ENCODE results near the gene EVA1C. TPM values are rescaled to one million over a fixed set of nuclear protein-coding genes. Genes with fewer than 3 reads are reported as not detected.
"Not testable (repeated sequence)": the region's sequence is repeated elsewhere in the genome, so short reads cannot be mapped to it uniquely, and the experiment has no call there.

Gene EVA1C
- polyA plus RNA-seq, 1 donor from 2014 or later: 2.1 TPM

DNA sequence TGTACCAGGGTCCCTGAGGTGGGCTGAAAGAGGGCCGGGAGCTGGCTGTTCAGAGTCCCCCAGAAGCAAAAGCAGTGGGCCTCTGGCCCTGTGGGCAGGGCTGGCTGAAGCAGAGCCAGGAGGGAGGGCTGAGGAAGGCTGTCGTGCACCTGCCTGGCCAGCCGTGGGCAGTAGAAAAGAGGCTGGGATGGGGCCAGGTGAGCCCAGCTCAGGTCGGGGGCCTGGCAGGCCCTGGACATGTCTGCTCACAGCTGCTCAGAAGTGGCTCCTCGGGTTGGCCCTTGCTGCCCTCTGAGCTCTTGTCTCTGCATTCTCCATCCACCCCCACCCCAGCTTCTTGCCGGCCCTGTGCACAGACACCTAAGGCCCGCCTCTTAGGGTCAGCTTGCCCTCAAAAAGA lies 112.8 kb downstream of the EVA1C start:
- Histone ChIP-seq H3K9ac (ENCODE audit: low read length) (no peak overlapping the region), H4K20me1 (ENCODE audit: insufficient read depth) (no peaks in the 10 kb centered on the region), H3K36me3 (ENCODE audit: insufficient read depth, low read length) (no peaks in the 10 kb centered on the region), H3K79me2 (replicated peaks; ENCODE audit: insufficient read depth, low read length) (no peaks in the 10 kb centered on the region), H3K9me3 (ENCODE audit: low read length) (no peaks in the 10 kb centered on the region), H3K4me3 (ENCODE audit: low read length) (no peak overlapping the region), H3K9me2 (ENCODE audit: insufficient read depth, low read length) (no peaks in the 10 kb centered on the region), H3F3A (ENCODE audit: insufficient read depth, low read length, poor library complexity, severe bottlenecking) (no peaks in the 10 kb centered on the region), H3K27me3 (ENCODE audit: insufficient read depth, low read depth, low read length) (no peaks in the 10 kb centered on the region), H3K27ac (ENCODE audit: low read length) (no peak overlapping the region), H3K4me2 (ENCODE audit: low read length) (no peak overlapping the region), H2AFZ (ENCODE audit: low read depth, low read length) (no peak overlapping the region)
- TF ChIP-seq, protein P1, sequence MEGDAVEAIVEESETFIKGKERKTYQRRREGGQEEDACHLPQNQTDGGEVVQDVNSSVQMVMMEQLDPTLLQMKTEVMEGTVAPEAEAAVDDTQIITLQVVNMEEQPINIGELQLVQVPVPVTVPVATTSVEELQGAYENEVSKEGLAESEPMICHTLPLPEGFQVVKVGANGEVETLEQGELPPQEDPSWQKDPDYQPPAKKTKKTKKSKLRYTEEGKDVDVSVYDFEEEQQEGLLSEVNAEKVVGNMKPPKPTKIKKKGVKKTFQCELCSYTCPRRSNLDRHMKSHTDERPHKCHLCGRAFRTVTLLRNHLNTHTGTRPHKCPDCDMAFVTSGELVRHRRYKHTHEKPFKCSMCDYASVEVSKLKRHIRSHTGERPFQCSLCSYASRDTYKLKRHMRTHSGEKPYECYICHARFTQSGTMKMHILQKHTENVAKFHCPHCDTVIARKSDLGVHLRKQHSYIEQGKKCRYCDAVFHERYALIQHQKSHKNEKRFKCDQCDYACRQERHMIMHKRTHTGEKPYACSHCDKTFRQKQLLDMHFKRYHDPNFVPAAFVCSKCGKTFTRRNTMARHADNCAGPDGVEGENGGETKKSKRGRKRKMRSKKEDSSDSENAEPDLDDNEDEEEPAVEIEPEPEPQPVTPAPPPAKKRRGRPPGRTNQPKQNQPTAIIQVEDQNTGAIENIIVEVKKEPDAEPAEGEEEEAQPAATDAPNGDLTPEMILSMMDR (IDR thresholded peaks at IDR 0.05; ENCODE audit: poor library complexity, severe bottlenecking): no peak
- TF ChIP-seq EP300 (conservative IDR thresholded peaks at IDR 0.05; ENCODE audit: poor library complexity, severe bottlenecking) (no peak), RAD21 (conservative IDR thresholded peaks at IDR 0.05) (no peak), MXI1 (conservative IDR thresholded peaks at IDR 0.05; ENCODE audit: poor library complexity, severe bottlenecking) (no peak), POLR2AphosphoS5 (IDR thresholded peaks at IDR 0.05) (no peak), SMC3 (conservative IDR thresholded peaks at IDR 0.05; ENCODE audit: poor library complexity) (no peak), TAF1 (IDR thresholded peaks at IDR 0.05; ENCODE audit: low read depth) (no peak)
- TF ChIP-seq, protein P2, sequence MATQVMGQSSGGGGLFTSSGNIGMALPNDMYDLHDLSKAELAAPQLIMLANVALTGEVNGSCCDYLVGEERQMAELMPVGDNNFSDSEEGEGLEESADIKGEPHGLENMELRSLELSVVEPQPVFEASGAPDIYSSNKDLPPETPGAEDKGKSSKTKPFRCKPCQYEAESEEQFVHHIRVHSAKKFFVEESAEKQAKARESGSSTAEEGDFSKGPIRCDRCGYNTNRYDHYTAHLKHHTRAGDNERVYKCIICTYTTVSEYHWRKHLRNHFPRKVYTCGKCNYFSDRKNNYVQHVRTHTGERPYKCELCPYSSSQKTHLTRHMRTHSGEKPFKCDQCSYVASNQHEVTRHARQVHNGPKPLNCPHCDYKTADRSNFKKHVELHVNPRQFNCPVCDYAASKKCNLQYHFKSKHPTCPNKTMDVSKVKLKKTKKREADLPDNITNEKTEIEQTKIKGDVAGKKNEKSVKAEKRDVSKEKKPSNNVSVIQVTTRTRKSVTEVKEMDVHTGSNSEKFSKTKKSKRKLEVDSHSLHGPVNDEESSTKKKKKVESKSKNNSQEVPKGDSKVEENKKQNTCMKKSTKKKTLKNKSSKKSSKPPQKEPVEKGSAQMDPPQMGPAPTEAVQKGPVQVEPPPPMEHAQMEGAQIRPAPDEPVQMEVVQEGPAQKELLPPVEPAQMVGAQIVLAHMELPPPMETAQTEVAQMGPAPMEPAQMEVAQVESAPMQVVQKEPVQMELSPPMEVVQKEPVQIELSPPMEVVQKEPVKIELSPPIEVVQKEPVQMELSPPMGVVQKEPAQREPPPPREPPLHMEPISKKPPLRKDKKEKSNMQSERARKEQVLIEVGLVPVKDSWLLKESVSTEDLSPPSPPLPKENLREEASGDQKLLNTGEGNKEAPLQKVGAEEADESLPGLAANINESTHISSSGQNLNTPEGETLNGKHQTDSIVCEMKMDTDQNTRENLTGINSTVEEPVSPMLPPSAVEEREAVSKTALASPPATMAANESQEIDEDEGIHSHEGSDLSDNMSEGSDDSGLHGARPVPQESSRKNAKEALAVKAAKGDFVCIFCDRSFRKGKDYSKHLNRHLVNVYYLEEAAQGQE (IDR thresholded peaks at IDR 0.05; ENCODE audit: borderline replicate concordance): no peak

DNA sequence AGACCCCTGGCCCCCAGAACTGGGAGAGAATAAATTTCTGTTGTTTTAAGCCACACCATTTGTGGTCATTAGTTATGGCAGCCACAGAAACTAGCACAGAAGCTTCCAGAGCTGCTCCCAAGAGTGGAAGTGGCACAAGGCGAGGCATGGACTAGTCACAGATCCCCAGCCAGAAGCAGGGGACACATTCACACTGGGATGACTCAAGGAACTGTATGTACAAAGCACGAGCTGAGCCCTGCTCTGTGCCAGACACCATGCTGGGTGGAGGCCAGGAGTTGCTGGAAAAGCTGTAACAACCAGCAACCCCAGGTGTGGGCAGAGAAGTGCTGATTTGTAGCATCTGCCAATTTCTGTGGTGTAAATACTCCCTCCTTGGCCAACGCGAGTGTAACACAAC lies 117.2 kb downstream of the EVA1C start:
- H3K4me2 ChIP-seq (ENCODE audit: low read length): no peak overlapping the region
- H4K20me1 ChIP-seq (ENCODE audit: insufficient read depth): no peaks in the 10 kb centered on the region
- TF ChIP-seq EZH2 (IDR thresholded peaks at IDR 0.05; ENCODE audit: borderline replicate concordance, insufficient read depth, low read length, poor library complexity, severe bottlenecking) (no peak), EP300 (conservative IDR thresholded peaks at IDR 0.05; ENCODE audit: poor library complexity, severe bottlenecking) (no peak), SMC3 (conservative IDR thresholded peaks at IDR 0.05; ENCODE audit: poor library complexity) (no peak), TAF1 (IDR thresholded peaks at IDR 0.05; ENCODE audit: low read depth) (no peak), MXI1 (conservative IDR thresholded peaks at IDR 0.05; ENCODE audit: poor library complexity, severe bottlenecking) (no peak), RAD21 (conservative IDR thresholded peaks at IDR 0.05) (no peak), POLR2AphosphoS5 (IDR thresholded peaks at IDR 0.05) (no peak)
- TF ChIP-seq, protein P2 (IDR thresholded peaks at IDR 0.05; ENCODE audit: borderline replicate concordance): no peak
- TF ChIP-seq, protein P1 (IDR thresholded peaks at IDR 0.05; ENCODE audit: poor library complexity, severe bottlenecking): no peak
- H2AFZ ChIP-seq (ENCODE audit: low read depth, low read length): no peak overlapping the region
- H3K36me3 ChIP-seq (ENCODE audit: insufficient read depth, low read length): no peaks in the 10 kb centered on the region
- H3K27ac ChIP-seq (ENCODE audit: low read length): no peak overlapping the region
- no peaks in the 10 kb centered on the region for H3K79me2 ChIP-seq (replicated peaks; ENCODE audit: insufficient read depth, low read length)
- no peak overlapping the region for H3K9ac ChIP-seq (ENCODE audit: low read length)
- no peaks in the 10 kb centered on the region for H3F3A ChIP-seq (ENCODE audit: insufficient read depth, low read length, poor library complexity, severe bottlenecking)
- H3K27me3 ChIP-seq (ENCODE audit: insufficient read depth, low read depth, low read length): no peaks in the 10 kb centered on the region
- no peaks in the 10 kb centered on the region for H3K9me2 ChIP-seq (ENCODE audit: insufficient read depth, low read length)
- H3K9me3 ChIP-seq (ENCODE audit: low read length): no peaks in the 10 kb centered on the region
- H3K4me3 ChIP-seq (ENCODE audit: low read length): no peak overlapping the region

DNA sequence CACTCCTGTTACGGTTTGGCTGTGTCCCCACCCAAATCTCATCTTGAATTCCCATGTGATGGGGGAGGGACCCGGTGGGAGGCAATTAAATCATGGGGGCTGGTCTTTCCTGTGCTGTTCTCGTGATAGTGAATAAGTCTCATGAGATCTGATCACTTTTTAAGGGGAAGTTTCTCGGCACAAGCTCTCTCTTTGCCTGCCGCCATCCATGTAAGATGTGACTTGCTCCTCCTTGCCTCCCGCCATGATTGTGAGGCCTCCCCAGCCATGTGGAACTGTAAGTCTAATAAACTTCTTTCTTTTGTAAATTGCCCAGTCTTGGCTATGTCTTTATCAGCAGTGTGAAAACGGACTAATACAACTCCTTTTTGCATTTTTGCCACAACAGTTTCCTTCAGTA lies 118.3 kb downstream of the EVA1C start:
- H3F3A ChIP-seq (ENCODE audit: insufficient read depth, low read length, poor library complexity, severe bottlenecking); H3K27ac ChIP-seq (ENCODE audit: low read length); H3K9me3 ChIP-seq (ENCODE audit: low read length); H3K27me3 ChIP-seq (ENCODE audit: insufficient read depth, low read depth, low read length); H4K20me1 ChIP-seq (ENCODE audit: insufficient read depth); H2AFZ ChIP-seq (ENCODE audit: low read depth, low read length); H3K4me2 ChIP-seq (ENCODE audit: low read length); H3K36me3 ChIP-seq (ENCODE audit: insufficient read depth, low read length); H3K9me2 ChIP-seq (ENCODE audit: insufficient read depth, low read length); H3K4me3 ChIP-seq (ENCODE audit: low read length); H3K79me2 ChIP-seq (replicated peaks; ENCODE audit: insufficient read depth, low read length); H3K9ac ChIP-seq (ENCODE audit: low read length): not testable (repeated sequence)
